Astrocyte of the spinal cord (primary cell): ENCODE results near the gene PDIA4.
A peak's percentile ranks its signal among the peaks of the same experiment; 100 is the strongest.

Experiments used
- DNase-seq: peaks from one replicate; pipeline ENCODE4 v3.0.0; 2011; ENCODE audit warnings: low read depth, low spot score
- H3K4me3 ChIP-seq: 2 replicates; pipeline ENCODE4 v1.5.1; 2011; ENCODE audit warnings: low read depth, mild to moderate bottlenecking, low read length, moderate library complexity
- in situ Hi-C: cut with HindIII; loops from 2 replicates; pipeline ENCODE4 v1.10.0; 2017; ENCODE audit warnings: low sequenced_read_pairs
- TF ChIP-seq, protein P1 (sequence below): IDR thresholded peaks from 2 replicates; pipeline ENCODE4 v1.5.1; 2012; ENCODE audit warnings: low read depth, mild to moderate bottlenecking, low read length, inconsistent platforms

PDIA4 gene

GRCh38 chr7:149004405-149005370, 23.6 kb downstream of the PDIA4 start:
- in situ Hi-C loops = no loop called here
- DNase-seq = peak; percentile 19
- TF ChIP-seq, protein P1, sequence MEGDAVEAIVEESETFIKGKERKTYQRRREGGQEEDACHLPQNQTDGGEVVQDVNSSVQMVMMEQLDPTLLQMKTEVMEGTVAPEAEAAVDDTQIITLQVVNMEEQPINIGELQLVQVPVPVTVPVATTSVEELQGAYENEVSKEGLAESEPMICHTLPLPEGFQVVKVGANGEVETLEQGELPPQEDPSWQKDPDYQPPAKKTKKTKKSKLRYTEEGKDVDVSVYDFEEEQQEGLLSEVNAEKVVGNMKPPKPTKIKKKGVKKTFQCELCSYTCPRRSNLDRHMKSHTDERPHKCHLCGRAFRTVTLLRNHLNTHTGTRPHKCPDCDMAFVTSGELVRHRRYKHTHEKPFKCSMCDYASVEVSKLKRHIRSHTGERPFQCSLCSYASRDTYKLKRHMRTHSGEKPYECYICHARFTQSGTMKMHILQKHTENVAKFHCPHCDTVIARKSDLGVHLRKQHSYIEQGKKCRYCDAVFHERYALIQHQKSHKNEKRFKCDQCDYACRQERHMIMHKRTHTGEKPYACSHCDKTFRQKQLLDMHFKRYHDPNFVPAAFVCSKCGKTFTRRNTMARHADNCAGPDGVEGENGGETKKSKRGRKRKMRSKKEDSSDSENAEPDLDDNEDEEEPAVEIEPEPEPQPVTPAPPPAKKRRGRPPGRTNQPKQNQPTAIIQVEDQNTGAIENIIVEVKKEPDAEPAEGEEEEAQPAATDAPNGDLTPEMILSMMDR = no peak
- no peak overlapping the region for H3K4me3 ChIP-seq

DNA sequence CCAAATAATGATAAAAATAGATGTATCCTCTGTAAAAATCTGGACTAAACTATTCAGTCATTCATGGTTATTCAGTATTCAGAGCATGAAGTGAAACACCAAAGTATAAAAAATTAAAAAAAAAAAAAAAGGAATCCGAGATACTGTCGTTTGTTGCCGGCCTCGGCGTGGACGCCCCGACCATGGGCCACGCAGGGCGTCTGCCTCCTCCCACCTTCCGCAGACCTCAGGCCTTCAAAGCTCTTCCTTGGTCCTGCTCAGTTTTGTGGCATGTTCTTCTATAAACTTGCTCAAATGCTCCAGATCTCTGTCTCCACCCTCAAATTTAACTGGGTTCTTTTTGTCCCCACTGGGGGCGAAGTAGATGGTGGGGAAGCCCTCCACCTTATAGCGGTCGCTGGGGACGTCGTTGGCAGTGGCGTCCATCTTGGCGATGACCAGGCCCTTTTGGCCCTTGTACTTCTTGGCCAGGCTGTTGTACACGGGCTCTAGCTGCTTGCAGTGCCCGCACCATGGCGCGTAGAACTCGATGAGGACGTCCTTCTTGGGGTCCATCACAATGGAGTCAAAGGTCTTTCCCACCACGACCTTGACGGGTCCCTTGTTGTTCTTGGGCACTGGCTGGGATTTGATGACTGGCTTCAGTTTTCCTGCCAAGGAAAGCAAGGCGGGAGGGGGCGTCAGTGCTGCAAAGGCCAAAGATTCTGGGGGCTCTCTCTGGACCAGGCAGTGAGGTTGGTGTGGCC, 24.6 kb downstream of the PDIA4 start:
- TF ChIP-seq, protein P1 = no peak
- H3K4me3 ChIP-seq = no peak overlapping the region
- no peak for DNase-seq
- in situ Hi-C loops = no loop called here

DNA sequence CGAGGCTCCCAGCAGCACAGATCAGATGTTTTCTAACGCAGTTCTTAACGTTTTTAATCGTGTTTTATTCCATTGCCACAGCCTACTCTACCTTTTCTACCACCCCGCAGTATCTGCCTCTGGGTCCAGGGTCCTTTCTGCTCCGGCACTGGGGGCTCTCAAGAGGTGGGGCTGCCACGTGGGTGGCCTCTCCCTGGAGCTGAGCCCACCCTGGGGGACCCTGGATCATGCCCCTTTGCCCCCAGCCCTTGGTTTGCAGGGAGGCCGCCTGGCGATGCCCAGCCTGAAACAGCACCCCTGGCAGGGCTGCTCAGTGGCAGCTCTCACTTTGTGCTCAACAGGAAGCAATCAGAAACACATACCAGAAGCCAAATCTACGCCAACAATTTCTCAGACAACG, 25.3 kb downstream of the PDIA4 start:
- no peak overlapping the region for H3K4me3 ChIP-seq
- DNase-seq = no peak
- TF ChIP-seq, protein P1 = no peak
- in situ Hi-C loops = no loop called here

DNA sequence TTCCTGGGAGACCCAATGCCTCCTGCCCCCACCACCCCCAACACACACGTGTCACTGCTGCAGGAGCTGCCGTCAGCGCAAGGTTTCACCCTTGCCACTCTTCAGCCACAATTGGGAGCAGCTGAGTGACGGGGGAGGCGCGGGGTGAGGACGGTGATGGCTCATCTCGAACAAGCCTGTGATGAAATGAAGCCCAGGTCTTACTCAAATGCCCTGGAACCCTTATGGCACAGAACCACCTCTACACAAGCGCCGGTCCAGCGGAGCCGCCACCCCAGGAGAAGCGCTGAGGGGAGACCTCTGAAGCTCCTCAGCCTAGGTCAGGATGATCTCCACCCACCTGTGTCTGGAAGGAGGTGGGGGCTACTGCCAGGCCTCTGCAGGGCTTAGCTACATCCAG, 25.7 kb downstream of the PDIA4 start:
- TF ChIP-seq, protein P1 = no peak
- in situ Hi-C loops = no loop called here
- DNase-seq = no peak
- H3K4me3 ChIP-seq = no peak overlapping the region

GRCh38 chr7:149001427-149002068, 26.8 kb downstream of the PDIA4 start:
- H3K4me3 ChIP-seq = no peak overlapping the region
- DNase-seq = no peak
- in situ Hi-C loops = no loop called here

GRCh38 chr7:149000961-149001360, 27.3 kb downstream of the PDIA4 start:
- in situ Hi-C loops = no loop called here
- H3K4me3 ChIP-seq = no peak overlapping the region
- no peak for DNase-seq
- TF ChIP-seq, protein P1 = no peak

More at GRCh38 chr7:149001427-149002068, 26.8 kb downstream of the PDIA4 start:
- TF ChIP-seq, protein P1 = no peak
